COLO668 (cell line): Measurements from ENCODE around the gene KLHDC10.
A peak's percentile ranks its signal among the peaks of the same experiment; 100 is the strongest.
"Not testable (repeated sequence)": the region's sequence is repeated elsewhere in the genome, so short reads cannot be mapped to it uniquely, and the experiment has no call there.

Source experiments
- DNase-seq: peaks from one replicate; lab custom pipeline; 2025; ENCODE audit not compliant: unreplicated experiment; lab: John Stamatoyannopoulos, UW

The KLHDC10 gene, protein sequence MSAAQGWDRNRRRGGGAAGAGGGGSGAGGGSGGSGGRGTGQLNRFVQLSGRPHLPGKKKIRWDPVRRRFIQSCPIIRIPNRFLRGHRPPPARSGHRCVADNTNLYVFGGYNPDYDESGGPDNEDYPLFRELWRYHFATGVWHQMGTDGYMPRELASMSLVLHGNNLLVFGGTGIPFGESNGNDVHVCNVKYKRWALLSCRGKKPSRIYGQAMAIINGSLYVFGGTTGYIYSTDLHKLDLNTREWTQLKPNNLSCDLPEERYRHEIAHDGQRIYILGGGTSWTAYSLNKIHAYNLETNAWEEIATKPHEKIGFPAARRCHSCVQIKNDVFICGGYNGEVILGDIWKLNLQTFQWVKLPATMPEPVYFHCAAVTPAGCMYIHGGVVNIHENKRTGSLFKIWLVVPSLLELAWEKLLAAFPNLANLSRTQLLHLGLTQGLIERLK

DNA sequence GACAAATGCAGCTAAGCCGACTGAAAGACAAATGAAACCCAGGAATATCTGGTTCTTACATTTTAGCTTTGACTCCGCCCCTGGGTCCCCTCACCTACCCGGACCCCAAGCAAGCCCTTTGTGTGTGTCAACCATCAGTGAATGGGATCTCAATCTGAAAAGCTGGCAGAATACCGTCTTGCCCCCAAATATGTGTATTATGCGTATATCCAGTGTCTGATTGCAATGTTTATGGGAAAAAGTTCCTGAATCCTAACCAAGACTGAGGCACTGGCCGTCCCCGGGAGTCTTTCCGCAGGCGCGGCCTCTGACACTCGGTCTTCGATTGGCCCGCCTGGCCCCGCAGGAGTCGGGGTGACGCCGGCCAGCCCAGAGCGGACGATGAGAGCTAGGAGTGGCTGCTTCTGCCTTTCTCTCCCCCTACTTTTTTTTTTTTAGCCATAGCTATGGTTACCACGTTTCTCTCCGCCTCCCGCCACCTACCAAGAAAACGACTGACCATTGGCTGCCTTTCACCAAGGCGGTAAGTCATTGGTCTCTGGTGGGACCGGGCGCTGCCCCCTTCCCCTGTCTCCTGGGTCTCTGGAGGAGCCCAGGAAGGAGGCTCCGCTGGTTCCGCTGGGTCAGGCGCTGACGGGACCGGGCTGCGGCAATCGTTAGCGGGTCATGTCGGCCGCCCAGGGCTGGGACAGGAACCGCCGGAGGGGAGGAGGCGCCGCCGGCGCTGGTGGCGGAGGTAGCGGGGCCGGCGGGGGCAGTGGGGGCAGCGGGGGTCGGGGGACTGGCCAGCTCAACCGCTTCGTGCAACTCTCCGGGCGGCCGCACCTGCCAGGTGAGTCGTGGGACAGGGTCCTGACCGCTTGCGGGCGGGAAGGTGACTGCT is at the start of gene KLHDC10:
Gene KLHDC10 (plus strand): TSS at position 557 of the 883 bp plus-strand sequence. CDS start 110 bp downstream, at position 667.
- peak; percentile 96 for DNase-seq

DNA sequence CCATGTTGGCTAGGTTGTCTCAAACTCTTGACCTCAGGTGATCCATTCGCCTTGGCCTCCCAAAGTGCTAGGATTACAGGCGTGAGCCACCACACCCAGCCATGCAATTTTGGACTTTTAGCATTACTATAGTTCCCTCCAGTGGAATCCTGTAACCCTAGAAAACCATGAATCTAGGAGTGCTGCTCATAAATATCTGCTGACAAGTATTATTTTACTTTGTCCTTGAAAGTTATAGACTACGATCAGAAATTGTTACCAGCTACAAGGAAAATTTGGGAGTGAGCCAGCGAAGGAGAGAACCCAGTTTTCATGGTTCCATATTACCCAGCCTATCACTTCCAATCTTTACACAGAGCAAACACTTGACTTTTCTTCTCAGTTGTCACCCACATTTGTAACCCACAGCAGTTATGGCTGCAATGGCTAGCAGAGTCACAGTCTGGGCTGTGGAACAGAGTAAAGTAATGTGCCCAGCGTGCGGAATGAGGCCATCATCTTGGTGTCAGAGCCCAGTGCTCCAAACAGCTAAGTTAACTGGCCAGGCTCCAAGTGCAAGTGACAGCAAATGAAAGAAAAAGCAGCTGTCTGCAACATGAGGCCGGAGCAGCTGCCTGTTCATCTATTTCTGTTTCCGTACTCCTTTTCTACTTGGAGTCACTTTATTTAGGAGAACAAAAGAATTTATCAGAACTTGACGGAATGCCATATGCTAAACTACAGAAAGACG is 49.1 kb upstream of the KLHDC10 start:
- no peak for DNase-seq

DNA sequence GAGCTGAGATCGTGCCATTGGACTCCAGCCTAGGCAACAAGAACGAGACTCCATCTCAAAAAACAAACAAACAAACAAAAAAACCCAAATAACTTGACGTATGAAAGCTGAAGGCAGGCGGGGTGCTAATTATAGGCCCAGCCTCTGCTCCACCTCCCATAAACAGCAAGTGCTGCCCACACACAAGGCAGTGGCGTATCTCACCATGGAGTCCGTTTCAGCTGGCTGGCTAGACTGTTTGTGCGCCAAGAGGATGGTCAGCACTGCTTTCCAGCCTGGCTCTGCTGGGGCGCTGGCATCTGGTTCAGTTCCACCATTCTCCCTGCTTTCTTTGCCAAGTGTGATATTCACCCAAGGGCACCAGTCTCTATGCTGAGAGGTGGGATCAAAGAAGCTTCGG is 48.2 kb upstream of the KLHDC10 start:
- no peak for DNase-seq

DNA sequence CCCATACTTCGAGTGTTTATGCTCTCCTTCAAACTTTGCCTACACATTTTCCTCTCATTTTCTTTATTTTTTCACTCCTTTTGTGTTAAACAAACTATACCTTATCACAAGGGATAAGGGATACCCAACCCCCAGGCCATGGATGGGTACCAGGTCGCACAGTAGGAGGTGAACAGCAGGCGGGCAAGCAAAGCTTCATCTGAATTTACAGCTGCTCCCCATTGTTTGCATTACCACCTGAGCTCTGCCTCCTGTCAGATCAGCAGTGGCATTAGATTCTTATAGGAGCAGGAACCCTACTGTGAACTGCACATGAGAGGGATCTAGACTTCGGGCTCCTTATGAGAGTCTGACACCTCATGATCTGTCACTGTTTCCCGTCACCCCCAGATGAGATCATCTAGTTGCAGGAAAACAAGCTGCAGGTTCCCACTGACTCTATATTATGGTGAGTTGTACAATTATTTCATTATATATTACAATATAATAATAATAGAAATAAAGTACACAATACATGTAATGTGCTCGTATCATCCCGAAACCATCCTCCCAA is 47.6 kb upstream of the KLHDC10 start:
- DNase-seq, result no peak

DNA sequence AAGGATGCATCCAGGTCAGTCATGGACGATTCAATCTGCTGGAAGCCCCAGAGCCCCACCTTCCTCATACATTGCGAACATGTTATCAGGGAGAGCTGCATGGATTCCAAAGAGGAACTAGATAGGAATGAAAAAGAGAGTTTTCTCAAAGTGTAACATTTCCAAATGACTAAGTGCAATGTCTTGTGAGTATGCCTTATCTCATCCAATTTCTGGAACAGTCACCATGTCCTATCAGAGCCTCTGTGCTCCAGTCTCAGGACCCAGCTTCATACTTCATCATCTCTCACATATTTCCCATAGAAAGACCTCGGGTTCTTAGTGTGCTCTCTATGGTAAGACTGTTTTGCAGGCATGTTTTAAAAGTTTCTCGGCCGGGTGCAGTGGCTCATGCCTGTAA is 45.9 kb upstream of the KLHDC10 start:
- no peak for DNase-seq

DNA sequence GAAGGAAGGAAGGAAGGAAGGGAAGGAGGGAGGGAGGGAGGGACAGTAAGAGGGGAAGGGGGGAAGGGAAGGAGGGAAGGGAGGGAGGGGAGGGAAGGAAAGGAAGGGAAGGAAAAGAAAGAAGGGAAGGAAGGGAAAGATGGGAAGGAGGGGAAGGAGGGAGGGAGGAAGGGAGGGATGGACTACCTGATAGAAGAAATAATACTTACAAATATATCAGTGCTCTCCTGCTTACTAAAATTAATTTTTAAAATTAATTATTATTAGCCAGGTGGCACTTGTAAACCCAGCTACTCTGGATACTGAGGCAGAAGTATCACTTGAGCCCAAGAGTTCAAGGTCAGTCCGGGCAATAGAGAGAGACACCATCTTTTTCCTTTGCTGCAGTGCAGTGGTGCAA is 37.6 kb upstream of the KLHDC10 start:
- DNase-seq, result no peak

DNA sequence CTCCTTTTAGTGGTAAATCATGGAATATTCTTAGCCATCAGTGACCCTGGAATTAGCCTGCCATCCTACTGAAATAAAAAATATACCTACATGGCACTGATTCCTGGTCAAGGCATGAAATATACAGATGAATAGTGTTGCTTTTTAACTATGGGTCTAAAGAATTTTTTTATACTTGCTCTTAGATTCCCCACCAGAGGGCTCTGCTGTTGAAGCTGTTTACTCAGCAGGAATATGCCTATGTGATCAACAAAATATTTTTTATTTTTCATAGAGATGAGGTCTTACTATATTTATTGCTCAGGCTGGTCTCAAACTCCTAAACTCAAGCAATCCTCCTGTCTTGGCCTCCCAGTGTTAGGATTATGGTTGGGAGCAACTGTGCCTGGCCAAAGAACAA is 32.6 kb upstream of the KLHDC10 start:
- DNase-seq, result no peak

DNA sequence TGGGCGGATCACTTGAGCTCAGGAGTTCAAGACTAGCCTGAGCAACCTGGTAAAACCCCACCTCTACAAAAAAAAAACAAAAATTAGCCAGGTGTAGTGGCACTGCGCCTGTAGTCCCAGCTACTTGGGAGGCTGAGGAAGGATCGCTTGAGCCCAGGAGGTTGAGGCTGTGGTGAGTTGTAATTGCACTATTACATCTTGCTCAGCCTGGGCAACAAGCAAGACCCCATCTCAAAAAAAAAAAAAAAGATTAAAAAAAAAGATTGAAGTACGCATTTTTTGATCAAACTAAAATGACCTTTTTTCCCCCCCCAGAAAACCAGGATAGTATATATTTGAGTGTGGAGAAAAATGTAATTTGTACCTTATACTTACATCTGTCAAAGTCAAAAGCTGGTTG is 29.8 kb upstream of the KLHDC10 start:
- no peak for DNase-seq

DNA sequence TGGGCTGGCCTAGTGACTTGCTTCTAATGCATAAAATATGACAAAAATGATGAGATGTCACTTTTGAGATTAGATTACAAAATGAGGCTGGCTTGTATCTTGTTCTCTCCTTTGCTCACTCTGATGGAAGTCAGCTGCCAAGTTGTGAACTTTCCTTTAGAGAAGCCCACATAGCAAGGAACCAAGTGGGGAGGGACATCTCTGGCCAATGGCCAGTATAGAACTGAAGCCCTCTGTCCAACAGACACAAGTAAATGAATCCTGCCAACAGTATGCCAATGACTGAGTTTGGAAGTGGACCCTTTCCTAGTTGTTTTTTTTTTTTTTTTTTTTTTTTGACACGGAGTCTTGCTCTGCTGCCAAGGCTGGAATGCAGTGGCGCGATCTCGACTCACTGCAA is 22.5 kb upstream of the KLHDC10 start:
- no peak for DNase-seq

DNA sequence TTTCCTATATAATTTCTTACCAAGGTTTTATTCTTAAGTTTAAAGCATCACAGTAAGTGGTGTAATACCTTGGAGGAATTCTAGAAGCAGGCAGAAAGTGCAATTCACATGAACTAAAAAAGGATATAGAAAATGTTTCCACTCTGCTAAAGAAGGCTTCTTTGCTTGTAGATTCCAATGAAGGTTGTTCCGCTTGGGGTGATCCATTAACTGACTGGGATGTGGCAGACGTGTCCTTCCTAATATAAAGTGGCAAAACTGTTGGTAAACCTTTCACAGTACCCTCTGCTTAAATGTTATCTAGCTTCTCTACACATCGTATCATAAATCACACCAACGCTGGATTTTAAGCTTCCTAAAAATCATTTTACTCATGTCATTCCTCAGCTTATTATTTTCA is 21.4 kb upstream of the KLHDC10 start:
- no peak for DNase-seq

DNA sequence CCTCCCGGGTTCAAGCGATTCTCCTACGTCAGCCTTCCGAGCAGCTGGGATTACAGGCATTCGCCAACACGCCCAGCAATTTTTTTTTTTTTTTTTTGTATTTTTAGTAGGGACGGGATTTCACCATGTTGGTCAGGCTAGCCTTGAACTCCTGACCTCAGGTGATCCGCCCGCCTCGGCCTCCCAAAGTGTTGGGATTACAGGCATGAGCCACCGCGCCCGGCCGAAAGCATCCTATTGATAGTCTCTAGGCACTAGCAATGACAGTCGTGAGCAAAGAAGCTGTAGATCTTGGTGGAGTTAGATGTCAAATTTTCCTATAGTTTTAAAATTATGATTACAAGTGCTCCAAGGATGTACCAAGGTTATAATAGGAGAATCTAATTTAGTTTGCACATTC is 18.1 kb upstream of the KLHDC10 start:
- not testable (repeated sequence) for DNase-seq

DNA sequence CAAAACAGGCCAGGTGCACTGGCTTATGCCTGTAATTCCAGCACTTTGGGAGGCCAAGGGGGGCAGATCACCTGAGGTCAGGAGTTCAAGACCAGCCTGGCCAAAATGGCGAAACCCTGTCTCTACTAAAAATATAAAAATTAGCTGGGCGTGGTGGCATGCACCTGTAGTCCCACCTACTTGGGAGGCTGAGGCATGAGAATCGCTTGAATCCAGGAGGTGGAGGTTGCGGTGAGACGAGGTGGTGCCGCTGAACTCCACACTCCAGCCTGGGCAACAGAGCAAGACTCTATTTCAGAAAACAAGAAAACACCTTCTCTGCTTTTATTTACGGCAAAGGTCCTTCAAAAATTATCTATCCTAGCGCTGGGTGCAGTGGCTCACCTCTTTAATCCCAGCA is 15.1 kb upstream of the KLHDC10 start:
- DNase-seq, result not testable (repeated sequence)

DNA sequence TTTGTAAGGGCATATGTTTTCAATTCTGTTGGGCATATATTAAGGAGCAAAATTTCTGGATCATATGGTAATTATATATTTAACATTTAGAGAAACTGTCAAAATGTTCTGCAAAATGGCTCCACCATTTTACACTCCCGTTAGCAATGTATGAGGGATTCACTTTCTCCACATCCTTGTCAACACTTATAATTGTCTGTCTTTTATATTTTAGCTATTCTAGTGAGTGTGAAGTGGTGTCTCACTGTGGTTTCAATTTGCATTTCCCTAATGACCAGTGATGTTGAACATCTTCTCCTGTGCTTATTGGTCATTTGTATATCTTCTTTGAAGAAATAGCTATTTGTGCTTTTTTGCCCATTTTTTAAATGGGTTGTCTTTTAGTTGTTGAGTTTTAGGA is 8.1 kb upstream of the KLHDC10 start:
- DNase-seq, result no peak

DNA sequence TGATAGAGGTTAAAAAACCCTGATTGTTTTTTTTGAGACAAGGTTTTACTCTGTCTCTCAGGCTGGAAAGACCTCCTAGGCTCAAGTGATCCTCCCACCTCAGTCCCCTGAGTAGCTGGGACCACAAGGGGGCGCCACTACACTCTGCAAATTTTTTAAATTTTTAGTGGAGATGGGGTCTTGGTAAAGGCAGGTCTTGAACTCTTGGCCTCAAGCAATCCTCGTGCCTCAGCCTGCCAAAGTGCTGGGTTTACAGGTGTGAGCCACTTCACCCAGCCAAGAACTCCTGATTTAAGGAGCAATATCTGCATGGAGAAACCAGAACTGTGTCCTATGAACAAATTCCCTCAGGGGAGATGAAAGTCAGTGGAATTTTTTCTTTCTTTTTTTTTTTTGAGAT is 7.3 kb upstream of the KLHDC10 start:
- DNase-seq, result peak; percentile 50

DNA sequence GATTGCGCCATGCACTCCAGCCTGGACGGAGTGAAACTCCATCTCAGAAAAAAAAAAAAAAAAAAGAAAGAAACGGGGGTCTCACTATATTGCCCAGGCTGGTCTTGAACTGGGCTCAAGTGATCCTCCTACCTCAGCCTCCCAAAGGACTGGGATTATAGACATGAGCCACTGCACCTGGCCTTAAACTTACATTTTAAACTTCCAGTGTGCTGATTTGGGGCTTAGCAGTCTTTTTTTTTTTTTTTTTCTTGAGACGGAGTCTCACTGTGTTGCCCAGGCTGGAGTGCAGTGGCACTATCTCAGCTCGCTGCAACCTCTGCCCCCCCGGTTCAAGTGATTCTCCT is 5.8 kb upstream of the KLHDC10 start:
- not testable (repeated sequence) for DNase-seq

DNA sequence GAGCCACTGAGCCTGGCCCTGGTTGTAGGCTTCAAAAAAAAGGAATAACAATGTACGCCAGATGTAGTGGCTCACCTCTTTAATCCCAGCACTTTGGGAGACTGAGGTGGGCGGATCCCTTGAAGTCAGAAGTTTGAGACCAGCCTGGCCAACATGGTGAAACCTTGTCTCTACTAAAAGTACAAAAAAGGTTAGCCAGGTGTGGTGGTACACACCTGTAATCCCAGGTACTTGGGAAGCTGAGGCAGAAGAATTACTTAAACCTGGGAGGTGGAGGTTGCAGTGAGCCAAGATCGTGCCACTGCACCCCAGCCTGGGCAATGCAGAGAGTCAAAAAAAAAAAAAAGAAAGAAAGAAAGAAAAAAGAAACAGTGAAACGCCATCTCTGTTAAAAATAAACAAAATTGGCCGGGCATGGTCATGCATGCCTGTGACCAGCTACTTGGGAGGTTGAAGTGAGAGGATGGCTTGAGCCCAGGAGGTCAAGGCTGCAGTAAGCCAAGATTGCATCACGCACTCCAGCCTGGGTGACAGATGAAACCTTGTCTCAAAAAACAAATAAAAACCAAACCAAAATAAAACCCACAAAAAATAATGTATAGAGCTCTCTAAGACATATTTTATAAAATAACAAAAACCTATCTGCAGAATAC is 4.7 kb upstream of the KLHDC10 start:
- DNase-seq, result no peak

DNA sequence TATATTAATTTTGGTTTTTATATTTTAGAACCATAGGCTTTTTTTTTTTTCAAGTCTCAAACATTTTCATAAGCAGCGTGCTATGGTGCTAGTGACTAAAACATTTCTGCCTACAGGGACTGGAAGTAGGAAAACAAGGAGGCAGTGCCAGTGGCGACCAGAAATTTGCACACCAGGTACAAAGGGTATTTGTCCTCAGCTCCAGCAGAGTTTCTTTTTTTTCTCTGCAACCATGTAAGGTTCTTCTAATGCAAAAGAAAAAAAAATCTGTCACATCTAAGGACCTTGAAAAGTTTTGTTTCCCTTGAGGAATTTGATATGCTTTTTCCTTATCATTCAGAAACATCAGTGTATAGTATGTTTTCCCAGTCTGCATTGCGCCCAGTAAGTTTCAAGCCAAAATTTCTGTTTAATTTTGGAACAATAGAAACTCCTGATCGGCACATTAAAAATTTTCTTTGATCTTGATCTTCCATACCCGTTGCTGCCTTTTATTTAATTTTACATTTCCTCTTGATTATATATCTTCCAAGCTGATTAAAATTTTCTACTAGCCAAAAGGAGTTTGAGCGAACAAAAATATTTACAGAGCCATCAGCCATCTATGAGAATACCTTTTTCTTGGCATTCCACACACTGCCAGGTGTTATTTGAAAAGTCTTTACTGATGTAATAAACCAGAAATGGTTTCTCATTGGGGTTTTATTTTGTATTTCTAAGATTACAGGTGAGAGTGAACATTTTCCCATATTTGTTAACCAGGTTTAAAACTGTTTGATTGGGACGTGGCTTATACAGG is 956 bp upstream of the KLHDC10 start:
- no peak for DNase-seq

DNA sequence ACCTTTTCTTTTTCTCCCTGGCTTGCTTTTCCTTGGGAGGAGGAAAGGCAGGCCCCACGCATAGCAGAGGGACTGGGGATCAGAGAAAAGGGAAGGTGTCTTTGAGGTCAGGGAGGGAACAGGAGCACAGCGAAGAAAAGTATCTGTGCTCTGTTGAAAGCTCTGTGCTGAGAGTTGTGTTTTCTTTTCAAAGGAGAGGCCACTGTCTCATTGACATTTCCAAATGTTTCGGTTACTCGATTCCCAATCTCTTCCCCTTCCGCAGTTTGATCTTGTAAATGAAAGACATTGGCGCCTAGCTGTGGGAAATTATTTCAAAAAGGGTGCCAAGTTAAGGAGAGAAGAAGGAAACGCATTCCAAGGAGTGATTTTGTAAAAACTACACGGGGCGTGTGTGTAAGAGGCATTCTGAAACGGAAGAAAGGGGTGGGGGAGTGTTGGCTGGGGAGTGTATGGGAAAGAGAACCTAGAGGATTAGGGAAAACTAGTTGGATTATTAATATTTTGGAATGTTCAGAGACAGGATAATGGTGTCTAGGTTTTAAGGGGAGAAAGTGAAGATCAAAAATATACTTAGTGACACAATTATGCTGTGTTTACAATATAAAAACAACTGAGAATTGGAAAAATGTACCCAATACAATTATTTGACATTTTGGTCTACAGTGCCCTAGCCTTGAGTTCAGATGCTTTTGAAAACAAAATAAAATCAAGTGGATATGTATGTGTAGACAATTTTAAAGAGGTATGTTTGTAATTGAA is 708 bp downstream of the KLHDC10 start:
- DNase-seq, result no peak
